ENCODE data around the gene KRT8.

Gene KRT8

GRCh38 chr12:52925717-52926595 is 21.1 kb upstream of the KRT8 start:
- DNase-seq (ENCODE audit: low read depth), result no peak

- no peak for DNase-seq (ENCODE audit: low read depth)
Measured at GRCh38 chr12:52924764-52925716, 20.2 kb upstream of the KRT8 start.

- DNase-seq (ENCODE audit: low read depth), result no peak
Measured at GRCh38 chr12:52921488-52922165, 16.8 kb upstream of the KRT8 start.

- DNase-seq (ENCODE audit: low read depth), result no peak
Measured at GRCh38 chr12:52920937-52921336, 16.1 kb upstream of the KRT8 start.

- no peak for DNase-seq (ENCODE audit: low read depth)
Measured at GRCh38 chr12:52918784-52919183, 13.9 kb upstream of the KRT8 start.

GRCh38 chr12:52918351-52918750 is 13.5 kb upstream of the KRT8 start:
- no peak for DNase-seq (ENCODE audit: low read depth)

GRCh38 chr12:52917800-52918199 is 12.9 kb upstream of the KRT8 start:
- DNase-seq (ENCODE audit: low read depth), result no peak

- no peak for DNase-seq (ENCODE audit: low read depth)
Measured at GRCh38 chr12:52916216-52916615, 11.3 kb upstream of the KRT8 start.

- no peak for DNase-seq (ENCODE audit: low read depth)
Measured at GRCh38 chr12:52915637-52916036, 10.8 kb upstream of the KRT8 start.

GRCh38 chr12:52914576-52915121 is 9.8 kb upstream of the KRT8 start:
- DNase-seq (ENCODE audit: low read depth), result no peak

GRCh38 chr12:52913431-52913821 is 8.6 kb upstream of the KRT8 start:
- DNase-seq (ENCODE audit: low read depth), result no peak

- DNase-seq (ENCODE audit: low read depth), result no peak
Measured at GRCh38 chr12:52912711-52913430, 8.0 kb upstream of the KRT8 start.

- no peak for DNase-seq (ENCODE audit: low read depth)
Measured at GRCh38 chr12:52910248-52910883, 5.5 kb upstream of the KRT8 start.

GRCh38 chr12:52909796-52910195 is 4.9 kb upstream of the KRT8 start:
- DNase-seq (ENCODE audit: low read depth), result no peak

GRCh38 chr12:52909331-52909730 is 4.5 kb upstream of the KRT8 start:
- DNase-seq (ENCODE audit: low read depth), result no peak

- DNase-seq (ENCODE audit: low read depth), result no peak
Measured at GRCh38 chr12:52907092-52907810, 2.4 kb upstream of the KRT8 start.

GRCh38 chr12:52906191-52906601 is 1.3 kb upstream of the KRT8 start:
- DNase-seq (ENCODE audit: low read depth), result no peak

- peak; percentile 10 for DNase-seq (ENCODE audit: low read depth)
Measured at GRCh38 chr12:52903855-52904508, 894 bp downstream of the KRT8 start.

- DNase-seq (ENCODE audit: low read depth), result peak; percentile 10
Measured at GRCh38 chr12:52903285-52903854, 1.5 kb downstream of the KRT8 start.

Measured in activated T-cell treated with anti-CD3 and anti-CD28 coated beads for 1 hour (primary cell).